DMS114 treated with DMSO at 0.1 percent for 48 hours (cell line): ENCODE data around the gene SETD6.

Experiments
- DNase-seq: peaks from one replicate; lab custom pipeline; 2025; ENCODE audit not compliant: unreplicated experiment; lab: John Stamatoyannopoulos, UW

The SETD6 gene

GRCh38 chr16:58493756-58494431 is 21.4 kb upstream of the SETD6 start:
- no peak for DNase-seq

DNA sequence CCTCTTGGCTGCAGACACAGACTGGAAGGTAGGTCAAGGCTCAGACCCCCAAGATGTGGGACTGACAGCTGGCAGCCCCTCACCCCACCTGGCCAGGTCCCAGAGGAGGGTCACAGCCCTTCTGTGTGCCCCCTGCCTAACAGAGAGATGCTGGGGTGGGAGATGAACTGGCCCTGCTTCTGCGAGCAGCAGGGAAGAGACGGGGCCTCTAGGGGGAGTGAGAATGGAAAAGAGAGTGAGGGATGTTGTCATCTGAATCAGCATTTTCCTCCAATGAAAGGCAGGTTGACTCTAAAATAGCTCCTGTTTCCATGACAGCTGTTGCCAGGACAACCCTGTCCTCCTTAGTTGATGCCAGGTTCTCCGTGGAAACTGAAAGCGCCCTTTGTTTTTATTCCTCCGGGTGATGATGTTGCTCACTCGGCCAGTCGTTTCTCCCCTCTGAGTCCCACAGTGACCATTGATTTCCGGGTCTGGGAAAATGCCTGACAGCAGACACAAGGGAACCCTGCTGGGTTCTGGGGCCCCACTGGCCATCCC is 20.3 kb upstream of the SETD6 start:
- peak; percentile 23 for DNase-seq

DNA sequence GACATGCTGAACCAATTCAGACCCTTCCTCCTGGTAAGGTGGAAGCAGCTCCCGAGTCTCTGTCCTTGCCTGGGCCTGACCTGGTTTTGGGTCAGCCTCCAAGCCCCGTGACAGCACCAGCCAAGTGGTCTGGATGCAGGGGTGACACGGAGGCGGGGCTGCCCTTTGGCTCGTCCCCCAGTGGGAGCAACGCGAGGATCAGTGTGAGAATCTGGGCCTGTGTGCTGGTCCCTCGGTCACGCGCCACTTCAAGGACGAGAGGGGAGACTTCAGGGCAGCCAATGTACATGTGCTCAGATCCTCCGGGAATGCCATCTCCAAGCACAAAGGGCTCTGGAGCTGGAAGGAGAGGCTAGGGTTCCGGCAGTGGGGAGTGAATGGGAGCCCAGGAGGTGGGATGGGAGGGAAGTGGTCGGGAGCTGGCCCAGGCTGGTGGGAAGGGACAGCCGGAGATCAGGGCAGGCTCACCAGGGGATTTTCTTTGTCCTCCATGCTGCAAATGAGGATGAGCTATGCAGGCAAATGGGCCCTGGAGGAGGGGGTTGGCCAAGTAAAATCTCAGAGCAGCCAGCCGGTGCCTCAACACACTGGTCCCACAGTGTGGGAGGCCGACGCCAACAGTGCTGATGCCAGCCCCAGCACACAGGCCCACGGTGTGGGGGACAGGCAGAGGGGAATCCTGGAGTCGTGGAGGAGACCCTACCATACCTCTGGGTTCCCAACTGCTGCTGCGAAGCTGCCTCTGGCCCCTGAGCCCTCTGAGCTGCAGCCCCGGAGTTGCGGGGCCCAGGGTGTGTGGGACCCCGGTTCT is 19.6 kb upstream of the SETD6 start:
- DNase-seq: no peak

DNA sequence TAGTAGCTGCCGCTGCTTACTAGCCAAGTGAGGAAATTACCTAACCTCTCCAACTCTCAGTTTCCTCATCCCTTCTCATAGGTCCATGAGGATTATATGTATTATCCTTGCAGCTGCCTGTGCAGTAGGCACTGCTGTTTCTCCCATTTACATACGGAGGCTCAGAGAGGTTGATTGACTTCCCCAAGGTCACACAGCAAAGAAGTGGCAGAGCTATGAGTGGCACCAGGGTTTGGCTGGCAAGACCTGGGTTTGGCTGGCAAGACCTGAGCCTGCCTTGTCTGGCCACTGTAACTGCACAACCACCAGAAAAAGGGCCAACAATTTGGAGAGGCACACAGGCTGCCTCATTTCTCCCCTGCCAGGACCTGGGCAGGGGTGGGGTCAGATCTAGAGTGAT is 17.8 kb upstream of the SETD6 start:
- no peak for DNase-seq

GRCh38 chr16:58497935-58498334 is 17.4 kb upstream of the SETD6 start:
- no peak for DNase-seq

DNA sequence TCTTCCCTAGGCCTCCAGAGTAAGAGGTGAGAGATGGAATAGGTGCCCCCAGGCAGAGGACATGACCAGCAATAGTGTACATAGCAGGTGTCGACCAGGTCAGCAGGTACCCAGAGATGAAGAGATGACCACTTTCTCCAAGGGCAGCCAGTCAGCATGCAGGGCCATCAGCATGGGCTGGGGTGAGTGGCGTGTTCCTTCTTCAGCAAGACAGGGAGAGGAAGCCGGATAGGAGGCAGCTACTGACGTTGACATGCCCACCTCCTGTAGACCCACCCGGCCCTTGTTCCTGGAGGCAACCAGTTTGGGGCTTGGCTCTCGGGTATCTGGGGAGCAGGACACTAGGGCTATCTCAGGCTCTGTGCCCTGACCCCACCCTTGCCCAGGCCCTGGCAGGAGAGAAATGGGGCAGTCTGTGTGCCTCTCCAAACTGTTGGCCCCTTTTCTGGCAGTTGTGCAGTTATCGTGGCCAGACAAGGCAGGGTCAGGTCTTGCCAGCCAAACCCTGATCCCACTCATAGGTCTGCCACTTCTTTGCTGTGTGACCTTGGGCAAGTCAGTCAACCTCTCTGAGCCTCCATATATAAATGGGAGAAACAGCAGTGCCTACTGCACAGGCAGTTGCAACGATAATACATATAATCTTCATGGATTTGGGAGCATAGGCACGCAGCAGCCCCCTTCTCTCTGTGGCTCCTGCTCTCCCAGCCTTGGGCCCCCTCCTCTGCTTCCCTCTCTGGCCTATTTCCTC is 16.8 kb upstream of the SETD6 start:
- DNase-seq: no peak

DNA sequence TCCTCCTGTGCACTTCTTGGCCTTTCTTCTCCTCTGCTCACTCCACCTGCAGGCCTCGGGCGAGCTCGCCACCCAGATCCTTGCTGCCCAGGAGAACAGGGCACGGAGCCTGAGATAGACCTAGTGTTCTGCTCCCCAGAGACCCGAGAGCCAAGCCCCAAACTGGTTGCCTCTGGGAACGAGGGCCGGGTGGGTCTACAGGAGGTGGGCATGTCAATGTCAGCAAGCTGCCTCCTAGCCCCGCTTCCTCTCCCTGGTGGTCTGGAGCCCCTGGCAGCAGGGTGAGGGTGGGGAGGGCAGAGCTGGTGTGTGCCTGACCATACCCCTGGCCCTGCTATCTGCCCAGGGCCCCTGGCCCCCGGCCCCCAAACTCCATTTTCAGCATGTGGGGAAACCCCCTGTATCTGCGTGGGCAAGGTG is 16.2 kb upstream of the SETD6 start:
- no peak for DNase-seq

DNA sequence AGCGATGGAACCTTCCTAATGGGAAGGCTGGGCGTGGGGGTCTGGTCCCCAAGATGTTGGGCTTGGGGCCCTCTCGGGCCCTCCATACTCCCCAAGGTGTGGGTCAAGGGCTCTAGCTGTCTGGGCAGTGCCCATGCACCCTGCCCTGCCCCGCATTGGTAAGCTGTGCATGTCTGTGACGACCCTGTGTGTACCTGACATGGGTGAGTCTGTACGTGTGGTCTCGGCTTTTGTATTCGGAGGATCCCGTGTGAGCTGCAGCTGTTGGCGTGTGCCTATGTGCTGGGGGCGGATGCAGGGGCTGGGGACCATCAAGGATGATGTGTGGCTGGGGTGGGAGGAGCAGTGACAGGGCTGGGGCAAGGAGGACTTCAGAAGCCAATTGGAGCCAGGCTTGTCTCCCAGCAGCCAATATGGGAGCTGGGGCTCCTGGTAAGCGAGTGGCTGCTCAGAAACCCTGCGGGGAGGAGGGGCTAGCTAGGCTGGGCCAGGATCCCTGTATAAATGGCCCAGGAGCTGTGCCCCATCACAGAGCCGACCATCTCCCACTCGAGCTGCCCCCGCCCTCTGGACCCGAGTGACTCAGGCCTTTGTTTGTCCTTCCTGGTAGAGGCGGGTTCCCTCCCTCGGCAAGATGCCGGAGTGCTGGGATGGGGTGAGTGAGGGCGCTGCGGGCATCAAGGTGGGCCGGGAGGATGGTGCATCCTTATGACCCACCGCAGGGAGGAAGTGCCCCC is 15.5 kb upstream of the SETD6 start, which contains the start of gene NDRG4:
NDRG4 (plus strand) TSS at position 529 of the 737 bp plus-strand sequence; CDS start at position 635, 106 bp downstream.
- no peak for DNase-seq

- DNase-seq: no peak
Measured at GRCh38 chr16:58500430-58501241, 14.7 kb upstream of the SETD6 start.

- DNase-seq: no peak
Measured at GRCh38 chr16:58501242-58502131, 13.8 kb upstream of the SETD6 start.

GRCh38 chr16:58502217-58502921 is 12.9 kb upstream of the SETD6 start:
- no peak for DNase-seq

DNA sequence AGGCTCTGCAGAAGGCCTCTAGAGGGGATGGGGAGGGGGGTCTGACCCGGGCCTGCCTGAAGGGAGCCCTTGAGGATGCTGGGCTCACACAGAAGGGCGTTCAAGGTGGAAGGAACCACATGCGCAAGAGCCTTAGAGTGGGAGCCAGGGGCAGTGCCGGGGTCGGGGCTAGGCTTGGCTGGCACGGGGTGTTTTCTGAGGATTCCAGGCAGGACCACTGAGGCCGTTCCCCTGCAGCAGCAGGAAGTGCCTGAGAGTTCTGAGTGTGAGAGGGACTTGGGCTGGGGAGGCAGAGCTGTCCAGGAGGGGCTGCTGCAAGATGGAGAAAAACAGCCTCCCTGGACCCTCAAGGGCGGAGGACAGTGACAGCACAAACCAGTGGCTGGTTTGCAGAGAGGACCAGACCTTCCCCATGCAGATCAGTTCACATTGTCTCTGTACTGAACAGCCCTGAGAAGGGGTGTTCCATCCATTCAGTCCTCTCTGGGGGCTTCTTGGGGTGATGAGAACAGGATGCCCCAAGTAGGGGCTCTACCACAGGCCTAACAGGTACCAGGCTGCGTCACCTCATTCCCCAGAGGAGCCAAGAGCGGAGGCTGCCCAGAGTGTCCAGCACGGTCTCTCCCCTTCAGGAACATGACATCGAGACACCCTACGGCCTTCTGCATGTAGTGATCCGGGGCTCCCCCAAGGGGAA is 12.0 kb upstream of the SETD6 start:
- DNase-seq: no peak

GRCh38 chr16:58503863-58504688 is 11.2 kb upstream of the SETD6 start:
- no peak for DNase-seq

DNA sequence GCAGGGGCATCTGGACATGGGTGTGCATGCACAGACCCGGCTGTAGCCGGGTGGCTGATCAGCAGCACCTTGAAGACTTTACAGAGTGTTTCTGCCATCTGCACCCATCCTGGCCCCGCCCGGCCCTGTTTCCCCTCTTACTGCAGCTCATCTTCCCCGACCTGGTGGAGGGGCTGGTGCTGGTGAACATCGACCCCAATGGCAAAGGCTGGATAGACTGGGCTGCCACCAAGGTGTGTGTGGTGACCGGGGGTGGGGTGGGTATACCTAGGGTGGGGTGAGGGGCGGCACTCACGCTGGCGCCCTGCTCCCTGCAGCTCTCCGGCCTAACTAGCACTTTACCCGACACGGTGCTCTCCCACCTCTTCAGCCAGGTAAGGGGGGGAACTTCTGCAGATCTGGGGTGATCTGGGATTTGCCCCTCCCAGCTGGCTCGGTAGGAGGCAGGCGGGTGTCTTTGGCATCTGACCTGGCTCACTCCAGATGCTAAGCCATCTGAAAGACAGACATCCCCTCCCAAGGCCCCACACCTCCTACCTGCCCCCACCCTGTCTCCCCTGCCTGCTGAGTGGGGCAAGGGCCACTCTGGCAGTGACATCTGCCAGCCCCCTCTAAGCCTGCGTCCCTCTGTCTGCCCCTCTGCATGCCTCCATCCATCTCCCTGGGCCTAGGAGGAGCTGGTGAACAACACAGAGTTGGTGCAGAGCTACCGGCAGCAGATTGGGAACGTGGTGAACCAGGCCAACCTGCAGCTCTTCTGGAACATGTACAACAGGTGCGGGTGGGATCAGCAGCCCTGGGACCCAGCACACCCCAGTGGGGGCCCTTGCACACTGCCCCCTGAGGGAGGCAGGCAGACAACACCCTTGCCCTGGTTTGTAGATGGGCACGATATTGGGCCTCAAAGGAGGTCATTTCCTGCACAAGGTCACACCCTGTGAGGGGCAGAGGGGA is 8.8 kb upstream of the SETD6 start:
- DNase-seq: no peak

DNA sequence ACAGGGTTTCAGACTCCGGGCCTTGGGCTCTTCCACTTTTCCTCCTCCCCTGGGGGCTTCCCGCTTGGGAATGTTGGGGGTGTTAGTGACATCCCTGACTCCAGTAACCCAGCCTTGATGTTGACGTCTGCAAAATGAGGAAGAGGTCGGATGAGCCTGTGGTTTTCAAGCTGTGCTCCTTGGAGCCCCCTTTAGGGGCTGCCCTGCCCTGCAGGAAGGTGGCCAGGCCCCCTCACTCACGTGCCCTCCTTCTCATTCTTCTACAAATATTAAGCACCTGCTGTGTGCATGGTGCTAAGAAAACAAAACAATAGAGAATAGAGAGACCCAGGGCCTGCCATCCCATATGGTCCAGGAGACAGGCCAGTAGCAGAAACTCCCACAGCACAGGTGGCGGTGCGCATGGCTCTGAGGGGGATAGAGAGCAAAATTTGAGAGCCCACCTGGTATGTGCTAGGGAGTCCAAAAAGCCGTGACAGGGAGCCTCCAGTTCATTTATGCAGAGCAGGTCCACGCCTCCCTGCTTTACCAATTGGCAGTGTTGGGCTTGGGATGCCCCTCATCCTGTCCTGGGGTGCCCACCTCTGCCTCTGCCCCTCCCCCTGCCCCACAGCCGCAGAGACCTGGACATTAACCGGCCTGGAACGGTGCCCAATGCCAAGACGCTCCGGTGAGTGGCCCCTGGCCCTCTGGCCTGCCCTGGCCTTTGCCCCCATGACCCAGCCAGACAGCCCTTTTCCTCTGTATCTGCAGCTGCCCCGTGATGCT is 7.9 kb upstream of the SETD6 start:
- no peak for DNase-seq
